ENCODE measurements around the gene ALG3.
A peak's percentile ranks its signal among the peaks of the same experiment; 100 is the strongest.

The ALG3 gene

GRCh38 chr3:184239708-184240107, 9.1 kb downstream of the ALG3 start:
- Histone ChIP-seq H3K4me1 (peaks cover 0 to 8% (median 4%) of the 10 kb centered on the region in 4 donors), H3K27ac (no peak overlapping the region), H3K36me3 (peaks cover 23 to 34% (median 24%) of the 10 kb centered on the region in 3 donors), H3K27me3 (peaks cover 0 to 29% of the 10 kb centered on the region in 2 donors), H3K4me3 (no peak overlapping the region), H3K9me3 (no peaks in the 10 kb centered on the region)
- TF ChIP-seq CTCF (IDR thresholded peaks at IDR 0.05): no peak
- peak in 1 of 2 donors; percentile 53 for DNase-seq
- intact Hi-C loops (cut with DNase I; ENCODE audit: low total_unique reads): loop anchor here (10.0 kb wide), 1 partner anchor 225 kb away; the partner anchor contains the start of gene ABCC5

- no peak overlapping the region for H3K27ac ChIP-seq
- H3K4me1 ChIP-seq: peaks cover 0 to 8% (median 4%) of the 10 kb centered on the region in 4 donors
- no peaks in the 10 kb centered on the region for H3K9me3 ChIP-seq
- peaks cover 19 to 29% (median 19%) of the 10 kb centered on the region in 3 donors for H3K36me3 ChIP-seq
- no peak overlapping the region for H3K4me3 ChIP-seq
- intact Hi-C loops (cut with DNase I; ENCODE audit: low total_unique reads): no loop called here
- TF ChIP-seq CTCF (IDR thresholded peaks at IDR 0.05): no peak
- peak in 1 of 2 donors; percentile 60 for DNase-seq
- H3K27me3 ChIP-seq: peaks cover 0 to 32% of the 10 kb centered on the region in 2 donors
Measured at GRCh38 chr3:184239221-184239620, 9.5 kb downstream of the ALG3 start.

- H3K4me3 ChIP-seq: no peak overlapping the region
- DNase-seq: no peak
- peaks cover 0 to 8% (median 4%) of the 10 kb centered on the region in 4 donors for H3K4me1 ChIP-seq
- no peak overlapping the region for H3K27ac ChIP-seq
- peaks cover 10 to 20% (median 11%) of the 10 kb centered on the region in 3 donors for H3K36me3 ChIP-seq
- no peaks in the 10 kb centered on the region for H3K9me3 ChIP-seq
- no peak for TF ChIP-seq CTCF (IDR thresholded peaks at IDR 0.05)
- peaks cover 0 to 40% of the 10 kb centered on the region in 2 donors for H3K27me3 ChIP-seq
- intact Hi-C loops (cut with DNase I; ENCODE audit: low total_unique reads): no loop called here
Measured at GRCh38 chr3:184238246-184238818, 10.4 kb downstream of the ALG3 start.

GRCh38 chr3:184237807-184238206, 11.0 kb downstream of the ALG3 start:
- Histone ChIP-seq H3K36me3 (peaks cover 4 to 15% (median 7%) of the 10 kb centered on the region in 3 donors), H3K27ac (no peak overlapping the region), H3K4me3 (no peak overlapping the region), H3K27me3 (peaks cover 0 to 45% of the 10 kb centered on the region in 2 donors), H3K4me1 (peaks cover 0 to 8% (median 4%) of the 10 kb centered on the region in 4 donors), H3K9me3 (no peaks in the 10 kb centered on the region)
- no peak for DNase-seq
- intact Hi-C loops (cut with DNase I; ENCODE audit: low total_unique reads): no loop called here
- no peak for TF ChIP-seq CTCF (IDR thresholded peaks at IDR 0.05)

GRCh38 chr3:184237211-184237610, 11.6 kb downstream of the ALG3 start:
- no peaks in the 10 kb centered on the region for H3K9me3 ChIP-seq
- H3K27me3 ChIP-seq: peaks cover 0 to 48% of the 10 kb centered on the region in 2 donors
- H3K4me1 ChIP-seq: peaks cover 0 to 8% (median 4%) of the 10 kb centered on the region in 4 donors
- no peak overlapping the region for H3K4me3 ChIP-seq
- no peak overlapping the region for H3K27ac ChIP-seq
- TF ChIP-seq CTCF (IDR thresholded peaks at IDR 0.05): no peak
- intact Hi-C loops (cut with DNase I; ENCODE audit: low total_unique reads): no loop called here
- peaks cover 0 to 9% (median 2%) of the 10 kb centered on the region in 3 donors for H3K36me3 ChIP-seq
- DNase-seq: no peak

All from tibial artery (tissue), 4 donors.